Endothelial cell of umbilical vein (primary cell): Measurements from ENCODE around the gene PHTF1. TPM values are rescaled to one million over a fixed set of nuclear protein-coding genes. Genes with fewer than 3 reads are reported as not detected.

ENCODE experiments used
- BruUV-seq: library from RNA; stranded (reverse); fragments of 400-500 nt; replicated peaks from 2 replicates; lab custom pipeline; 2021; lab: Mats Ljungman, UMichigan
- CTCF ChIA-PET: fragments of 300-600, 350-600 bp; sonication (Branson Sonifier 250); formaldehyde crosslinking; loops from one replicate; lab custom pipeline; 2021; ENCODE audit warnings: antibody characterized with exemption, inconsistent platforms; lab: Charles Lee
- POLR2A ChIA-PET: fragments of 300-600, 350-600 bp; sonication (Branson Sonifier 250); formaldehyde crosslinking; loops from one replicate; lab custom pipeline; 2021; ENCODE audit warnings: antibody characterized with exemption, inconsistent platforms; lab: Charles Lee
- DNase-seq: peaks from one replicate; pipeline ENCODE4 v3.0.0-alpha.2; 2011; ENCODE audit warnings: low read depth, low spot score
- FAIRE-seq: peaks from 2 replicates; lab custom pipeline; 2011; peaks lifted over from hg19 to GRCh38; lab: Jason Lieb, UNC
- H2AFZ ChIP-seq: 2 replicates; pipeline ENCODE4 v1.6.0; 2012; ENCODE audit warnings: low read depth, low read length, control low read depth, inconsistent platforms
- H3K27ac ChIP-seq: 2 replicates; pipeline ENCODE4 v1.5.1; 2011; ENCODE audit warnings: low read depth, mild to moderate bottlenecking, control low read depth, low read length, moderate library complexity; ENCODE audit not compliant: insufficient read depth
- H3K27me3 ChIP-seq, 2 experiments: 2 replicates each; pipeline versions ENCODE4 v1.6.0 to v1.6.1; 2011; ENCODE audit warnings: low read length in 2 of 2, mixed read lengths in 1 of 2; ENCODE audit not compliant: control insufficient read depth in 2 of 2, insufficient read depth in 2 of 2
- H3K36me3 ChIP-seq, 2 experiments: 2 replicates in 1 of 2; 3 replicates in 1 of 2; pipeline ENCODE4 v1.5.1; 2011; ENCODE audit warnings: low read length in 2 of 2, mild to moderate bottlenecking in 1 of 2, moderate library complexity in 1 of 2; ENCODE audit not compliant: control insufficient read depth in 2 of 2, insufficient read depth in 2 of 2; ENCODE audit errors: extremely low read depth in 1 of 2
- H3K4me1 ChIP-seq: 3 replicates; pipeline ENCODE4 v1.5.1; 2011; ENCODE audit warnings: mild to moderate bottlenecking, low read length; ENCODE audit not compliant: control insufficient read depth, insufficient read depth; ENCODE audit errors: extremely low read depth
- H3K4me2 ChIP-seq: 2 replicates; pipeline ENCODE4 v1.6.1; 2011; ENCODE audit warnings: low read length, control low read depth, mixed read lengths; ENCODE audit not compliant: insufficient read depth
- H3K4me3 ChIP-seq, 3 experiments: fragments of 200-600 bp in 1 of 3; sonication (generic), shearing (Covaris generic) in 1 of 3; replicated peaks in 1 of 3; 2 replicates each; pipeline ENCODE4 v1.5.1; 2011 to 2016; ENCODE audit warnings: control low read depth in 3 of 3, low read length in 3 of 3, mild to moderate bottlenecking in 2 of 3, inconsistent platforms in 1 of 3, low read depth in 1 of 3, moderate library complexity in 1 of 3; ENCODE audit not compliant: insufficient read depth in 1 of 3
- H3K79me2 ChIP-seq: 2 replicates; pipeline ENCODE4 v1.6.0; 2012; ENCODE audit warnings: low read length, inconsistent platforms; ENCODE audit not compliant: control insufficient read depth, insufficient read depth
- H3K9ac ChIP-seq: replicated peaks from 2 replicates; pipeline ENCODE3; 2011; ENCODE audit warnings: low read length, control low read depth; ENCODE audit not compliant: insufficient read depth; ENCODE audit errors: extremely low read depth
- H3K9me1 ChIP-seq: replicated peaks from 3 replicates; pipeline ENCODE4 v1.6.0; 2011; ENCODE audit warnings: mild to moderate bottlenecking, low read length; ENCODE audit not compliant: control insufficient read depth, insufficient read depth; ENCODE audit errors: extremely low read depth
- H3K9me3 ChIP-seq: replicated peaks from 2 replicates; pipeline ENCODE4 v1.5.1; 2012; ENCODE audit warnings: low read length, inconsistent platforms; ENCODE audit not compliant: control insufficient read depth, insufficient read depth
- H4K20me1 ChIP-seq: replicated peaks from 2 replicates; pipeline ENCODE3; 2011; ENCODE audit warnings: mild to moderate bottlenecking, low read length; ENCODE audit not compliant: control insufficient read depth, insufficient read depth; ENCODE audit errors: extremely low read depth
- CTCF ChIP-seq, 2 donors: IDR thresholded peaks; 1 replicate in 1 of 2; 2 replicates in 1 of 2; pipeline ENCODE4 v1.5.1; 2011; ENCODE audit warnings: low read length in 2 of 2, mild to moderate bottlenecking in 2 of 2, moderate library complexity in 2 of 2, control low read depth in 1 of 2, inconsistent platforms in 1 of 2, low read depth in 1 of 2; ENCODE audit not compliant: insufficient read depth in 1 of 2; ENCODE audit errors: extremely low read depth in 1 of 2
- EZH2 ChIP-seq: IDR thresholded peaks from 2 replicates; pipeline ENCODE4 v1.6.1; 2012; ENCODE audit warnings: borderline replicate concordance, low read depth, mild to moderate bottlenecking, moderate library complexity, low read length, inconsistent platforms; ENCODE audit not compliant: severe bottlenecking
- FOS ChIP-seq: IDR thresholded peaks from 2 replicates; pipeline ENCODE4 v1.6.1; 2011; ENCODE audit warnings: mild to moderate bottlenecking, low read length, moderate library complexity, borderline replicate concordance; ENCODE audit not compliant: insufficient read depth
- GATA2 ChIP-seq: IDR thresholded peaks from 2 replicates; pipeline ENCODE4 v1.7.0; 2011; ENCODE audit warnings: low read depth, mild to moderate bottlenecking, moderate library complexity, mixed read lengths, low read length; ENCODE audit not compliant: insufficient read length, insufficient read depth
- JUN ChIP-seq: IDR thresholded peaks from 2 replicates; pipeline ENCODE4 v1.6.1; 2011; ENCODE audit warnings: borderline replicate concordance, low read depth; ENCODE audit not compliant: insufficient read length, insufficient read depth
- MAX ChIP-seq: IDR thresholded peaks from 2 replicates; pipeline ENCODE4 v1.6.1; 2011; ENCODE audit not compliant: insufficient read depth, insufficient read length
- MYC ChIP-seq: IDR thresholded peaks from one replicate; pipeline ENCODE4 v1.6.1; 2011; ENCODE audit warnings: mild to moderate bottlenecking, low read depth, low read length
- POLR2A ChIP-seq: IDR thresholded peaks from 2 replicates; pipeline ENCODE4 v1.6.1; 2012; ENCODE audit warnings: low read depth, mild to moderate bottlenecking, control low read depth, low read length
- POLR2AphosphoS5 ChIP-seq: IDR thresholded peaks from 2 replicates; pipeline ENCODE4 v1.6.1; 2012; ENCODE audit warnings: low read depth, mild to moderate bottlenecking, control low read depth, low read length, moderate library complexity; ENCODE audit not compliant: insufficient read depth
- dilution Hi-C: fragments of 300-500 bp; cut with MboI; formaldehyde crosslinking; loops from one replicate; pipeline ENCODE4 v1.15.0; 2019; ENCODE audit warnings: low sequenced_read_pairs; ENCODE audit not compliant: extremely low pct_ligation_motif_present
- intact Hi-C: fragments of 100-400 bp; cut with micrococcal nuclease; formaldehyde crosslinking; loops from one replicate; pipeline ENCODE4 v1.10.0; 2022
- polyA plus RNA-seq, 4 experiments: library from polyadenylated mRNA; depleted of rRNA in 3 of 4; stranded (reverse) in 3 of 4; unstranded in 1 of 4; fragments of >200 nt; gene quantifications; 2 replicates each; pipeline versions ENCODE4 v1.2.1 to v1.2.3, GENCODE V29; 2011 to 2012; ENCODE audit warnings: missing spikeins in 1 of 4
- total RNA-seq: library from RNA; stranded (reverse); gene quantifications from 2 replicates; pipeline ENCODE4 v1.2.3, GENCODE V29; 2021

Gene PHTF1
- total and polyA plus RNA-seq, 2 donors (not counting 3 experiments of a cell fraction or from before 2014, with no cell fraction given), result 26.3 to 62.6 TPM

GRCh38 chr1:113792986-113793385 lies 33.7 kb upstream of the PHTF1 start:
- POLR2A ChIA-PET, result no interaction called here
- BruUV-seq, result no TSS peak
- CTCF ChIA-PET, result interaction anchor here (0.6 to 1.1 kb wide), 2 partner anchors 17 to 19 kb away, joined by 3 read pairs; partner anchors contain the start of gene RSBN1

More at GRCh38 chr1:113792986-113793385, 33.7 kb upstream of the PHTF1 start:
- Histone ChIP-seq H3K79me2 (peaks cover 31% of the 10 kb centered on the region), H3K9me1 (no peaks in the 10 kb centered on the region), H3K36me3 (peaks cover 2% of the 10 kb centered on the region in 2 experiments), H3K4me3 (no peak overlapping the region), H2AFZ (no peak overlapping the region), H3K27me3 (no peaks in the 10 kb centered on the region), H4K20me1 (no peaks in the 10 kb centered on the region), H3K4me2 (no peak overlapping the region), H3K4me1 (peaks cover 5% of the 10 kb centered on the region), H3K27ac (no peak overlapping the region), H3K9ac (no peak overlapping the region), H3K9me3 (no peaks in the 10 kb centered on the region)
- dilution Hi-C loops (no loop called here), intact Hi-C loops (no loop called here)
- no peak for FAIRE-seq
- TF ChIP-seq POLR2AphosphoS5, result no peak
- TF ChIP-seq EZH2, result no peak
- no peak for TF ChIP-seq FOS
- TF ChIP-seq MYC, result no peak
- no peak for TF ChIP-seq MAX
- no peak for TF ChIP-seq POLR2A
- TF ChIP-seq JUN, result no peak
- TF ChIP-seq CTCF (IDR thresholded peaks at IDR 0.05; ENCODE audit: extremely low read depth in 1 of 2, insufficient read depth in 1 of 2, low read depth in 1 of 2, low read length in 2 of 2), result no peak
- TF ChIP-seq GATA2, result no peak
- no peak for DNase-seq
